HG02571 (cell line): ENCODE data around the gene TCP10L.
"Not testable (repeated sequence)": the region's sequence is repeated elsewhere in the genome, so short reads cannot be mapped to it uniquely, and the experiment has no call there.

Experiments
- ATAC-seq: cut with Tn5 transposase; IDR thresholded peaks from one replicate; pipeline ENCODE4 v1.9.1; 2021; ENCODE audit warnings: mild to moderate bottlenecking, moderate library complexity; ENCODE audit not compliant: unreplicated experiment

TCP10L gene

GRCh38 chr21:32587120-32587519 lies 1.8 kb upstream of the TCP10L start:
- ATAC-seq = no peak

GRCh38 chr21:32585970-32586369 lies 647 bp upstream of the TCP10L start:
- ATAC-seq = no peak

GRCh38 chr21:32584472-32584871 lies 851 bp downstream of the TCP10L start:
- no peak for ATAC-seq

- no peak for ATAC-seq
Observed at GRCh38 chr21:32581732-32582131, 3.6 kb downstream of the TCP10L start.

- ATAC-seq = no peak
Observed at GRCh38 chr21:32580949-32581348, 4.4 kb downstream of the TCP10L start.

- ATAC-seq = no peak
Observed at GRCh38 chr21:32578107-32578691, 7.1 kb downstream of the TCP10L start.

GRCh38 chr21:32576011-32576410 lies 9.3 kb downstream of the TCP10L start:
- ATAC-seq = no peak

- ATAC-seq = no peak
Observed at GRCh38 chr21:32574946-32575925, 10.1 kb downstream of the TCP10L start.

- no peak for ATAC-seq
Observed at GRCh38 chr21:32572574-32573420, 12.5 kb downstream of the TCP10L start.

- no peak for ATAC-seq
Observed at GRCh38 chr21:32570456-32570855, 14.9 kb downstream of the TCP10L start.

- ATAC-seq = peak; percentile 92
Observed at GRCh38 chr21:32569261-32570230, 15.8 kb downstream of the TCP10L start.

- ATAC-seq = no peak
Observed at GRCh38 chr21:32567626-32568025, 17.7 kb downstream of the TCP10L start.

GRCh38 chr21:32566741-32567389 lies 18.5 kb downstream of the TCP10L start:
- no peak for ATAC-seq

GRCh38 chr21:32565856-32566465 lies 19.4 kb downstream of the TCP10L start:
- no peak for ATAC-seq

- ATAC-seq = no peak
Observed at GRCh38 chr21:32562915-32563314, 22.4 kb downstream of the TCP10L start.

- ATAC-seq = no peak
Observed at GRCh38 chr21:32562426-32562825, 22.9 kb downstream of the TCP10L start.

GRCh38 chr21:32561476-32561875 lies 23.8 kb downstream of the TCP10L start:
- not testable (repeated sequence) for ATAC-seq

GRCh38 chr21:32560896-32561295 lies 24.4 kb downstream of the TCP10L start:
- no peak for ATAC-seq

GRCh38 chr21:32559006-32559610 lies 26.2 kb downstream of the TCP10L start:
- no peak for ATAC-seq
